GM12878 (cell line): ENCODE measurements around the gene CACNA2D3. TPM values are rescaled to one million over a fixed set of nuclear protein-coding genes. Genes with fewer than 3 reads are reported as not detected.

Source experiments
- ATAC-seq: fragments of 200-7000 bp; cut with Tn5 transposase; 3 replicates; pipeline ENCODE4 v1.9.1; 2020; ENCODE audit warnings: mild to moderate bottlenecking, moderate library complexity
- BruUV-seq: library from RNA; stranded (reverse); fragments of 400-500 nt; replicated peaks from 2 replicates; lab custom pipeline; 2021; lab: Mats Ljungman, UMichigan
- CTCF ChIA-PET: fragments of 300-600 bp; sonication (Branson Sonifier 250); formaldehyde crosslinking; extraction: SDS; loops from one replicate; lab custom pipeline; 2021; ENCODE audit warnings: inconsistent platforms; lab: Yijun Ruan, JAX
- POLR2A ChIA-PET: fragments of 350-600 bp; formaldehyde crosslinking; extraction: SDS; loops from one replicate; lab custom pipeline; 2021; ENCODE audit warnings: inconsistent platforms; lab: Charles Lee
- RAD21 ChIA-PET: fragments of 300-600 bp; sonication (Branson Sonifier 250); formaldehyde crosslinking; loops from one replicate; lab custom pipeline; 2023; ENCODE audit warnings: antibody characterized with exemption; ENCODE audit not compliant: unreplicated experiment; lab: Charles Lee
- SMC1A ChIA-PET: fragments of 300-600 bp; sonication (Branson Sonifier 250); formaldehyde crosslinking; loops from one replicate; lab custom pipeline; 2023; ENCODE audit not compliant: unreplicated experiment, uncharacterized antibody; lab: Charles Lee
- DNase-seq: peaks from one replicate; pipeline ENCODE4 v3.0.0-alpha.2; 2011; ENCODE audit warnings: low read depth, low spot score
- FAIRE-seq: peaks from 3 replicates; lab custom pipeline; 2011; peaks lifted over from hg19 to GRCh38; lab: Jason Lieb, UNC
- H2AFZ ChIP-seq: 2 replicates; pipeline ENCODE4 v1.6.0; 2011; ENCODE audit warnings: low read depth, low read length, control low read depth; ENCODE audit not compliant: control insufficient read depth
- H3K27ac ChIP-seq: 2 replicates; pipeline ENCODE4 v1.5.1; 2011; ENCODE audit warnings: control low read depth; ENCODE audit not compliant: control insufficient read depth, insufficient read depth
- H3K27me3 ChIP-seq, 2 experiments: replicated peaks in 1 of 2; 2 replicates each; pipeline versions ENCODE4 v1.6.0 to v1.6.1; 2011; ENCODE audit warnings: low read length in 1 of 2; ENCODE audit not compliant: control insufficient read depth in 2 of 2, insufficient read depth in 2 of 2
- H3K36me3 ChIP-seq, 2 experiments: 2 replicates each; pipeline ENCODE4 v1.5.1; 2011; ENCODE audit warnings: low read length in 1 of 2; ENCODE audit not compliant: control insufficient read depth in 2 of 2, insufficient read depth in 2 of 2
- H3K4me1 ChIP-seq: 2 replicates; pipeline ENCODE4 v1.6.1; 2011; ENCODE audit warnings: mild to moderate bottlenecking, low read length, moderate library complexity, mixed read lengths; ENCODE audit not compliant: control insufficient read depth, insufficient read depth
- H3K4me2 ChIP-seq: 2 replicates; pipeline ENCODE4 v1.6.0; 2011; ENCODE audit warnings: control low read depth; ENCODE audit not compliant: control insufficient read depth, insufficient read depth
- H3K4me3 ChIP-seq: fragments of 200-600 bp; sonication (generic); 2 replicates; pipeline ENCODE4 v1.5.1; 2016
- H3K79me2 ChIP-seq: 2 replicates; pipeline ENCODE4 v1.6.0; 2011; ENCODE audit warnings: low read length; ENCODE audit not compliant: control insufficient read depth, insufficient read depth
- H3K9ac ChIP-seq: 2 replicates; pipeline ENCODE4 v1.8.0; 2011; ENCODE audit warnings: low read length, control low read depth, mixed read lengths; ENCODE audit not compliant: control insufficient read depth, insufficient read depth
- H3K9me3 ChIP-seq: replicated peaks from 3 replicates; pipeline ENCODE4 v1.5.1; 2011; ENCODE audit warnings: mild to moderate bottlenecking, low read length; ENCODE audit not compliant: control insufficient read depth, insufficient read depth
- H4K20me1 ChIP-seq: 2 replicates; pipeline ENCODE4 v1.6.0; 2011; ENCODE audit not compliant: control insufficient read depth, insufficient read depth
- ATF2 ChIP-seq: IDR thresholded peaks from 2 replicates; pipeline ENCODE4 v1.6.1; 2012; ENCODE audit warnings: low read length, inconsistent platforms
- BHLHE40 ChIP-seq, 2 experiments: fragments of 450-650 bp in 1 of 2; IDR thresholded peaks; 2 replicates each; pipeline ENCODE4 v1.6.1; 2011 to 2017; ENCODE audit warnings: low read depth in 2 of 2, borderline replicate concordance in 1 of 2, improper control_type of control experiment in 1 of 2, low read length in 1 of 2, mild to moderate bottlenecking in 1 of 2
- DPF2 ChIP-seq: fragments of 450-650 bp; IDR thresholded peaks from 2 replicates; pipeline ENCODE4 v1.6.1; 2017; ENCODE audit warnings: mild to moderate bottlenecking
- E4F1 ChIP-seq: fragments of 450-650 bp; IDR thresholded peaks from 2 replicates; pipeline ENCODE4 v1.6.1; 2018; ENCODE audit warnings: borderline replicate concordance, mild to moderate bottlenecking; ENCODE audit not compliant: partially characterized antibody
- ESRRA ChIP-seq: IDR thresholded peaks from 2 replicates; pipeline ENCODE4 v1.6.1; 2012; ENCODE audit warnings: mild to moderate bottlenecking, low read length, improper control_type of control experiment
- ETV6 ChIP-seq, 2 experiments: fragments of 450-650 bp in 1 of 2; IDR thresholded peaks in 1 of 2; conservative IDR thresholded peaks in 1 of 2; 2 replicates each; pipeline ENCODE4 v1.6.1; 2014; ENCODE audit warnings: antibody characterized with exemption in 1 of 2, borderline replicate concordance in 1 of 2, low read depth in 1 of 2, mild to moderate bottlenecking in 1 of 2, moderate library complexity in 1 of 2
- MTA2 ChIP-seq: fragments of 450-650 bp; IDR thresholded peaks from 2 replicates; pipeline ENCODE4 v1.6.1; 2016; ENCODE audit warnings: low read depth, mild to moderate bottlenecking, moderate library complexity
- MXI1 ChIP-seq: fragments of 150-350 bp; IDR thresholded peaks from 2 replicates; pipeline ENCODE4 v1.6.1; 2011; ENCODE audit warnings: low read depth, mild to moderate bottlenecking, inconsistent platforms, low read length, improper control_type of control experiment
- MYB ChIP-seq: fragments of 150-350 bp; IDR thresholded peaks from 2 replicates; pipeline ENCODE4 v1.6.1; 2014; ENCODE audit warnings: mild to moderate bottlenecking, low read depth, low read length, borderline replicate concordance
- NFYB ChIP-seq: IDR thresholded peaks from 2 replicates; pipeline ENCODE4 v1.6.1; 2011; ENCODE audit warnings: low read depth, mild to moderate bottlenecking, low read length, improper control_type of control experiment, moderate library complexity; ENCODE audit not compliant: insufficient read depth
- NR2C2 ChIP-seq: IDR thresholded peaks from 2 replicates; pipeline ENCODE4 v1.6.1; 2011; ENCODE audit warnings: borderline replicate concordance, low read depth; ENCODE audit not compliant: control insufficient read depth, insufficient read length
- PAX5 ChIP-seq: IDR thresholded peaks from 2 replicates; pipeline ENCODE4 v1.6.1; 2011; ENCODE audit warnings: low read depth, low read length, borderline replicate concordance
- SMAD1 ChIP-seq: fragments of 450-650 bp; IDR thresholded peaks from 2 replicates; pipeline ENCODE4 v1.6.1; 2018; ENCODE audit warnings: mild to moderate bottlenecking, low read depth; ENCODE audit not compliant: partially characterized antibody
- TAF1 ChIP-seq: IDR thresholded peaks from 2 replicates; pipeline ENCODE4 v1.6.1; 2011; ENCODE audit warnings: mild to moderate bottlenecking, low read depth, low read length, borderline replicate concordance
- TARDBP ChIP-seq: IDR thresholded peaks from 2 replicates; pipeline ENCODE4 v1.6.1; 2016; ENCODE audit warnings: borderline replicate concordance
- TCF12 ChIP-seq: IDR thresholded peaks from 2 replicates; pipeline ENCODE4 v1.6.1; 2011; ENCODE audit warnings: low read depth, mild to moderate bottlenecking, low read length
- WRNIP1 ChIP-seq: IDR thresholded peaks from 2 replicates; pipeline ENCODE4 v1.6.1; 2011; ENCODE audit warnings: low read depth, low read length, improper control_type of control experiment, borderline replicate concordance
- YBX1 ChIP-seq: fragments of 450-650 bp; IDR thresholded peaks from 2 replicates; pipeline ENCODE4 v1.6.1; 2016; ENCODE audit warnings: antibody characterized with exemption
- YY1 ChIP-seq: IDR thresholded peaks from 2 replicates; pipeline ENCODE4 v1.6.1; 2011; ENCODE audit warnings: low read depth, mild to moderate bottlenecking, low read length
- ZNF384 ChIP-seq: IDR thresholded peaks from 2 replicates; pipeline ENCODE4 v1.6.1; 2012; ENCODE audit warnings: low read depth, mild to moderate bottlenecking, low read length, improper control_type of control experiment, borderline replicate concordance
- WGBS: methylation state at CpG from one replicate; pipeline ENCODE4 v1.1.6; 2016; ENCODE audit warnings: low lambda C conversion rate; ENCODE audit not compliant: insufficient replicate concordance, insufficient coverage; ENCODE audit errors: missing lambda C conversion rate; 5-methylcytosine and 5-hydroxymethylcytosine counted together
- in situ Hi-C: fragments of 300-500 bp; cut with MboI; formaldehyde crosslinking; loops from 9 replicates; pipeline ENCODE4 v1.14.3; 2018; ENCODE audit warnings: mixed read lengths
- intact Hi-C: fragments of 100-400 bp; cut with micrococcal nuclease; formaldehyde crosslinking; loops from one replicate; pipeline ENCODE4 v1.14.2; 2022; ENCODE audit not compliant: unreplicated experiment
- polyA plus RNA-seq, 11 experiments: library from polyadenylated mRNA; depleted of rRNA in 4 of 11; unstranded in 6 of 11; stranded (reverse) in 5 of 11; fragments of >200 nt; fragmentation: Nextera tagmentation in 4 of 11; fragmentation: Illumina TruSeq in 1 of 11; extraction: Ambion mirVana in 4 of 11; extraction: Trizol in 1 of 11; gene quantifications; 1 replicate in 1 of 11; 2 replicates in 10 of 11; pipeline versions ENCODE4 v1.2.1 to v1.2.3, GENCODE V29; 2011 to 2016; ENCODE audit warnings: inconsistent platforms in 2 of 11, missing spikeins in 2 of 11, low read depth in 1 of 11
- total RNA-seq, 4 experiments: library from RNA; depleted of rRNA in 3 of 4; stranded (reverse); fragments of >200 nt in 3 of 4; fragmentation: Illumina TruSeq in 1 of 4; extraction: Trizol in 1 of 4; gene quantifications; 2 replicates each; pipeline versions ENCODE4 v1.2.1 to v1.2.3, GENCODE V29; 2013 to 2021

The CACNA2D3 gene
- total and polyA plus RNA-seq, 10 of the 15 experiments (the other 5 are each of a cell fraction or from before 2014, with no cell fraction given), result not detected

GRCh38 chr3:54366007-54366750, 243.8 kb downstream of the CACNA2D3 start:
- ChIA-PET RAD21 (no interaction called here), CTCF (no interaction called here), POLR2A (no interaction called here), SMC1A (no interaction called here)
- H3K27me3 ChIP-seq, result peaks cover 1 to 3% of the 10 kb centered on the region in 2 experiments; a peak in 2 of 4 replicates
- H4K20me1 ChIP-seq, result no peaks in the 10 kb centered on the region
- no peak overlapping the region for H3K4me3 ChIP-seq
- no peak overlapping the region for H3K9ac ChIP-seq
- no peak overlapping the region for H3K27ac ChIP-seq
- H3K79me2 ChIP-seq, result no peaks in the 10 kb centered on the region
- DNase-seq, result no peak
- FAIRE-seq, result no peak
- intact Hi-C loops (no loop called here), in situ Hi-C loops (loop anchor here (5.0 kb wide), 1 partner anchor 429 kb away; no protein-coding TSS in a partner anchor)
- no peaks in the 10 kb centered on the region for H3K36me3 ChIP-seq
- no peaks in the 10 kb centered on the region for H3K4me1 ChIP-seq
- ATAC-seq, result no peak
- no peak for TF ChIP-seq DPF2
- no peak for TF ChIP-seq MTA2
- TF ChIP-seq ZNF384, result no peak
- no peak for TF ChIP-seq TARDBP
- no peak for TF ChIP-seq PAX5
- no peak for TF ChIP-seq TAF1
- TF ChIP-seq MYB, result no peak
- no peak for TF ChIP-seq BHLHE40 (IDR thresholded peaks at IDR 0.05; ENCODE audit: borderline replicate concordance in 1 of 2, low read depth in 2 of 2, low read length in 1 of 2)
- TF ChIP-seq SMAD1, result no peak
- no peak for TF ChIP-seq ESRRA
- no peak for TF ChIP-seq ETV6 (conservative IDR thresholded peaks at IDR 0.05 in 1 of 2, IDR thresholded peaks at IDR 0.05 in 1 of 2; ENCODE audit: borderline replicate concordance in 1 of 2, low read depth in 1 of 2)
- TF ChIP-seq TCF12, result no peak
- TF ChIP-seq YY1, result no peak
- TF ChIP-seq ATF2, result no peak
- TF ChIP-seq WRNIP1, result no peak
- TF ChIP-seq YBX1, result no peak
- no peak for TF ChIP-seq MXI1
- TF ChIP-seq NR2C2, result no peak
- TF ChIP-seq NFYB, result no peak
- TF ChIP-seq E4F1, result no peak
- H3K4me2 ChIP-seq, result no peak overlapping the region
- no TSS peak for BruUV-seq
- H3K9me3 ChIP-seq, result no peaks in the 10 kb centered on the region
- WGBS, result 86% methylated on average over 1 of the region's 1 CpG
- H2AFZ ChIP-seq, result no peak overlapping the region
